ENCODE data around the gene KRT32. TPM values are rescaled to one million over a fixed set of nuclear protein-coding genes. Genes with fewer than 3 reads are reported as not detected.

KRT32 gene
- total and polyA plus RNA-seq, 4 donors: not detected

DNA sequence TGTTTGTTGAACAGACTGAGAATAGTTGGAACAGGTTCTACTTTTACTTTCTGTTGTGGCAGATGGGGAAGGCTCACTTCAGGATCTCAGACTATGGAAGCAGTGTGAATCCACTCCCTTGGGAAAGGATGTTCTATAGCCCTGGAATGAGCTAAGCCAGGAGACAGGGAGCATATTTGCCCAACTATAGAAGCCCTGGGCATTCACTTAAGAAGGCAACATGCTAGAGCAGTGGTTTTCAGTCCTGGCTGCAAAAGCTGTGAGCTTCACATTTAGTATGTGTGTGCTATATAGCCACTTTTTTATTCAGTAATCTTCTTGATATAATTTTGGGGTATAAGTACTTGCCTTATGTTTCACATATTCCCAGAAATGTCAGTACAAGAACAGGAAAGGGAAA lies 1.2 kb upstream of the KRT32 start:
- DNase-seq (no peak), ATAC-seq (ENCODE audit: insufficient read depth, low FRiP score) (no peak)
- Histone ChIP-seq H3K4me3 (no peak overlapping the region), H3K36me3 (ENCODE audit: control insufficient read depth in 4 of 4, insufficient read depth in 4 of 4, low read length in 4 of 4) (no peaks in the 10 kb centered on the region), H3K9ac (ENCODE audit: insufficient read depth in 1 of 2, low read length in 2 of 2) (no peak overlapping the region), H3K9me3 (ENCODE audit: control insufficient read depth in 4 of 4, insufficient read depth in 3 of 4, low read length in 3 of 4) (peaks cover 0 to 9% (median 4%) of the 10 kb centered on the region in 4 donors), H3K27ac (ENCODE audit: low read depth in 1 of 2, low read length in 1 of 2) (no peak overlapping the region), H3K4me1 (ENCODE audit: control insufficient read depth in 5 of 5, insufficient read depth in 5 of 5, low read length in 5 of 5) (peaks cover 0 to 4% (median 0%) of the 10 kb centered on the region in 5 donors), H3K27me3 (ENCODE audit: control insufficient read depth in 3 of 3, insufficient read depth in 3 of 3, low read length in 2 of 3) (no peaks in the 10 kb centered on the region)
- TF ChIP-seq, protein P1, sequence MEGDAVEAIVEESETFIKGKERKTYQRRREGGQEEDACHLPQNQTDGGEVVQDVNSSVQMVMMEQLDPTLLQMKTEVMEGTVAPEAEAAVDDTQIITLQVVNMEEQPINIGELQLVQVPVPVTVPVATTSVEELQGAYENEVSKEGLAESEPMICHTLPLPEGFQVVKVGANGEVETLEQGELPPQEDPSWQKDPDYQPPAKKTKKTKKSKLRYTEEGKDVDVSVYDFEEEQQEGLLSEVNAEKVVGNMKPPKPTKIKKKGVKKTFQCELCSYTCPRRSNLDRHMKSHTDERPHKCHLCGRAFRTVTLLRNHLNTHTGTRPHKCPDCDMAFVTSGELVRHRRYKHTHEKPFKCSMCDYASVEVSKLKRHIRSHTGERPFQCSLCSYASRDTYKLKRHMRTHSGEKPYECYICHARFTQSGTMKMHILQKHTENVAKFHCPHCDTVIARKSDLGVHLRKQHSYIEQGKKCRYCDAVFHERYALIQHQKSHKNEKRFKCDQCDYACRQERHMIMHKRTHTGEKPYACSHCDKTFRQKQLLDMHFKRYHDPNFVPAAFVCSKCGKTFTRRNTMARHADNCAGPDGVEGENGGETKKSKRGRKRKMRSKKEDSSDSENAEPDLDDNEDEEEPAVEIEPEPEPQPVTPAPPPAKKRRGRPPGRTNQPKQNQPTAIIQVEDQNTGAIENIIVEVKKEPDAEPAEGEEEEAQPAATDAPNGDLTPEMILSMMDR (IDR thresholded peaks at IDR 0.05; ENCODE audit: control extremely low read depth, extremely low read depth): no peak

DNA sequence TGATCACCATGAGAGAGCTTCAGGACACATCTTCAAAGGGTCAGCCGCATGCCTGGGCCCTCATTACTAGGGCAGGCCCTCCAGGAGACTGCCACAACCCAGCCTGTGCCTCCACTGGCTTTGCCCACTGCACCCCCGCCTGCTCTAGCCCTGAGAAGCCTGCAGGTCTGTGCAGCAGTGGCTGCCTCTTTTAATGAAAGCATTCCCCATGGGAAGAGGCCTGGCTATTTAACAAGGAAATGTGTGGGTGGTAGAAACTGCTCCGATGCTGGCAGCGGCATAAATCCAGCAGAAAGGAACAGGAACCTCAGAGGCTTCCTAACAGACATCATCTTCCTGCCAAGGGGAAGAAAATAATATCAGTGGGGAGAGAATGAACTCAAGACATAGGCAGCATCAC lies 375 bp upstream of the KRT32 start:
- H3K9me3 ChIP-seq (ENCODE audit: control insufficient read depth in 4 of 4, insufficient read depth in 3 of 4, low read length in 3 of 4): peaks cover 0 to 9% (median 4%) of the 10 kb centered on the region in 4 donors
- DNase-seq: no peak
- TF ChIP-seq, protein P1 (IDR thresholded peaks at IDR 0.05; ENCODE audit: control extremely low read depth, extremely low read depth): no peak

GRCh38 chr17:41464682-41465081 lies 2.5 kb downstream of the KRT32 start:
- Histone ChIP-seq H3K27me3 (ENCODE audit: control insufficient read depth in 3 of 3, insufficient read depth in 3 of 3, low read length in 2 of 3) (no peaks in the 10 kb centered on the region), H3K27ac (ENCODE audit: low read depth in 1 of 2, low read length in 1 of 2) (no peak overlapping the region), H3K36me3 (ENCODE audit: control insufficient read depth in 4 of 4, insufficient read depth in 4 of 4, low read length in 4 of 4) (no peaks in the 10 kb centered on the region), H3K9ac (ENCODE audit: insufficient read depth in 1 of 2, low read length in 2 of 2) (no peak overlapping the region), H3K9me3 (ENCODE audit: control insufficient read depth in 4 of 4, insufficient read depth in 3 of 4, low read length in 3 of 4) (peaks cover 0 to 5% (median 3%) of the 10 kb centered on the region in 4 donors), H3K4me1 (ENCODE audit: control insufficient read depth in 5 of 5, insufficient read depth in 5 of 5, low read length in 5 of 5) (peaks cover 0 to 4% (median 0%) of the 10 kb centered on the region in 5 donors), H3K4me3 (no peak overlapping the region)
- DNase-seq (peak in 2 of 3 donors; percentile 14 to 65), ATAC-seq (ENCODE audit: insufficient read depth, low FRiP score) (peak; percentile 67)
- 43 to 75% methylated on average over 6 of the region's 6 CpGs for WGBS, 2 donors
- TF ChIP-seq, protein P1 (IDR thresholded peaks at IDR 0.05; ENCODE audit: control extremely low read depth, extremely low read depth): no peak

More for the DNA sequence above, 375 bp upstream of the KRT32 start:
- H3K36me3 ChIP-seq (ENCODE audit: control insufficient read depth in 4 of 4, insufficient read depth in 4 of 4, low read length in 4 of 4): no peaks in the 10 kb centered on the region
- no peak for ATAC-seq (ENCODE audit: insufficient read depth, low FRiP score)
- no peak overlapping the region for H3K4me3 ChIP-seq
- peaks cover 0 to 4% (median 0%) of the 10 kb centered on the region in 5 donors for H3K4me1 ChIP-seq (ENCODE audit: control insufficient read depth in 5 of 5, insufficient read depth in 5 of 5, low read length in 5 of 5)
- no peak overlapping the region for H3K27ac ChIP-seq (ENCODE audit: low read depth in 1 of 2, low read length in 1 of 2)
- WGBS, 2 donors: 61 to 70% methylated on average over 4 of the region's 4 CpGs
- no peaks in the 10 kb centered on the region for H3K27me3 ChIP-seq (ENCODE audit: control insufficient read depth in 3 of 3, insufficient read depth in 3 of 3, low read length in 2 of 3)
- no peak overlapping the region for H3K9ac ChIP-seq (ENCODE audit: insufficient read depth in 1 of 2, low read length in 2 of 2)

GRCh38 chr17:41464173-41464572 lies 3.0 kb downstream of the KRT32 start:
- H3K36me3 ChIP-seq (ENCODE audit: control insufficient read depth in 4 of 4, insufficient read depth in 4 of 4, low read length in 4 of 4): no peaks in the 10 kb centered on the region
- peaks cover 0 to 4% (median 0%) of the 10 kb centered on the region in 5 donors for H3K4me1 ChIP-seq (ENCODE audit: control insufficient read depth in 5 of 5, insufficient read depth in 5 of 5, low read length in 5 of 5)
- no peak overlapping the region for H3K27ac ChIP-seq (ENCODE audit: low read depth in 1 of 2, low read length in 1 of 2)
- ATAC-seq (ENCODE audit: insufficient read depth, low FRiP score) (no peak), DNase-seq (no peak)
- H3K9ac ChIP-seq (ENCODE audit: insufficient read depth in 1 of 2, low read length in 2 of 2): no peak overlapping the region
- no peaks in the 10 kb centered on the region for H3K27me3 ChIP-seq (ENCODE audit: control insufficient read depth in 3 of 3, insufficient read depth in 3 of 3, low read length in 2 of 3)
- 87 to 88% methylated on average over 11 of the region's 11 CpGs for WGBS, 2 donors
- no peak overlapping the region for H3K4me3 ChIP-seq
- TF ChIP-seq, protein P1 (IDR thresholded peaks at IDR 0.05; ENCODE audit: control extremely low read depth, extremely low read depth): no peak
- peaks cover 0 to 5% (median 3%) of the 10 kb centered on the region in 4 donors for H3K9me3 ChIP-seq (ENCODE audit: control insufficient read depth in 4 of 4, insufficient read depth in 3 of 4, low read length in 3 of 4)
